HG02571 (cell line): Measurements from ENCODE around the gene SPOPL.

Source experiments
- ATAC-seq: cut with Tn5 transposase; IDR thresholded peaks from one replicate; pipeline ENCODE4 v1.9.1; 2021; ENCODE audit warnings: mild to moderate bottlenecking, moderate library complexity; ENCODE audit not compliant: unreplicated experiment

Gene SPOPL

DNA sequence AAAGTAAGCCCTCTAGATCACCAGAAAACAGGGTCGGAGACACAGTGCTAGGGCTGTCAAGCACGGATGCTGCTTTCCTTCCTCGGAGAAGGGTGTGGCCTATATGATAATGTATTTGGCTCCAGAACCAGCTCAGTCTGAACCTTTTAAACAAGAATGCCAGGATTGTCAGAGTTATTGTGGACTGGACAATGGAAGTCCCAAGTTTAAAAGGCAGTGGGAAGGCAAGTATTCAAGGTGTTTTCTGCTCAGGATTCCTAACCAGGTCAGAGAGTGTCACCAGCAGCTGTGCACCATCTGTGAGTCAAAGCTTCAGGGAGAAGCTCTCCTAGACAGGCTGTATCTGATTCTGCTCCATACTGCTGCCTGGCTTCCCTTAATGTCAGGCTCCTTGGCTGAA is 94.8 kb downstream of the SPOPL start:
- no peak for ATAC-seq

DNA sequence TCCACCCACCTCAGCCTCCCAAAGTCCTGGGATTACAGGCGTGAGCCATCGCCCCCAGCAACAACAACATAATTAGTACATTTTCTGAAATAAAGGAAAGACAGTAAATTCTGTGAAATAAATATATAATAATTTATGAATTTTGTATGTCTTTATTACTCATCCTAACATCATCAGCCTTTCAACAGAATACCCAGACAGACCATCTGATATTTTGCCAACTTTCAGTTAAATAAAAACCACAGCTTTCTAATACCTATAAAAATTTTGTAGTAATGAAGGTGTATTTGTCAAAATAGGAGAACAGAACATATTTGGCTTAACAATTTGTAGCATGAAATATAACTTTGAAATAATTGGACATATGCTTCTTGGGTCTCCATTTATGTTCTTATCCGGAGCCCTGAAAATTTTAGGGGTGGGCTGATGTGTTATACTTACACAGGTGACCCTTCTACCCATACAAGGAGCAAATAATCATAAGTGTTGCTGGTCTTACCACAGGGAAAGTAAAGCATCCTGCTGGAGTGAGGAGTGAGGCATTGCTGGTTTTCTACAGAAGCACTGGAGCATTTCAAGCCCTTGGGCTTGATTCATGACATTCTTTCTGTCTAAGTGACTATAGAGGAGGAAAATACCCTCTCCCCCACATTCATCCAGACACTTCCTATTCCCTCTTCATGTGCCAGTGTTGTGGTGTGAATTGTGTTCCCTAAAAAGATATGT is 99.3 kb downstream of the SPOPL start:
- ATAC-seq, result no peak

DNA sequence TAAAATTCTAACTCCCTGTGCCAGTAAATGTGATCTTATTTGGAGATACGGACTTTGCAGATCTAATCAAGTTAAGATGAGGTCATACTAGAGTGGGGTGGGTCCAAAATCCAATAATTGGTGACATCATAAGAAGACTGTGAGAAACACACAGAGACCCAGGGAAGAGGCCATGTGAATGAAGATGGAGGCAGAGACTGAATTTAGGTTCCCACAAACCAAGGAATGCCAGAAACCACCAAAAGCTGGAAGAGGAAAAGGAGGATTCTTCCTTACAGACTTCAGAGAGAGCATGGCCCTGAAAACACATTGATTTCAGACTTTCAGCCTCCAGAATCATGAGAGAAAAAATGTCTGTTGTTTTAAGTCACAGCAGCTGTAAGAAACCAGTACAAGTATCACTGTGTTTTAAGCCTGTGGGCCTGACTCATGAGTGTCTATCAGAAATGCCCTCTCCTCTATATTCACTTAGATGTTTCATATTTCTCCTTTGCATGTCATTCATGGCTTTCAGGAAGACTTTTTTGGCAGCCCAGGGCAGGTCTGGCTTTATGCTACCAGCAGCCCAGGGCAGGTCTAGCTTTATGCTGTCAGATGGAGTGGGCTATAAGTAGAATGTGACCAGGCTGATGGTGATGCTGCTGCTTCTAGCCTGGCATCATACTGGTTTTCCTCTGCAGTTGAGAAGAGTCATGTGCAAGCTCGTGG is 100.0 kb downstream of the SPOPL start:
- ATAC-seq, result no peak

GRCh38 chr2:138602166-138602460 is 100.5 kb downstream of the SPOPL start:
- ATAC-seq, result no peak

- no peak for ATAC-seq
Measured at GRCh38 chr2:138607746-138608145, 106.2 kb downstream of the SPOPL start.

GRCh38 chr2:138609446-138609845 is 107.9 kb downstream of the SPOPL start:
- no peak for ATAC-seq

GRCh38 chr2:138610201-138610953 is 108.8 kb downstream of the SPOPL start:
- ATAC-seq, result no peak

DNA sequence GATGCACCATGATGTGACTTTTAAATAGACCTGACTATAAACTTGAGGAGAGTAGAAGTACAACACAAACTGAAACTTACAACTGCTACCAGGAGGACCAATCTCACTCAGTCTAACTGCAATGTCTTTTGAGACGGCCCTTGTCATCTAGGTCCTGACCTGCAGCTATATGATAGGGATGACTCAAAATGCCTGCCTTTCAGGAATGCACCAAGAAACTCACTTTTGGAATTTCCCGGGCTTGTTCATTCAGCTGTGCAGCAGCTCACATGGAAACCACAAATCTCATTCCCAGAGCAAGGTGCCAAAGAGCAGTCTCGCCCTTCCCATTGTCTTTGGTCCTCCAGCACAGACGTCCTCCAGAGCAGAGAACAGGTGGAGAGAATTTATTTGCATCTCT is 113.7 kb downstream of the SPOPL start:
- ATAC-seq, result no peak

GRCh38 chr2:138617026-138617425 is 115.5 kb downstream of the SPOPL start:
- no peak for ATAC-seq

DNA sequence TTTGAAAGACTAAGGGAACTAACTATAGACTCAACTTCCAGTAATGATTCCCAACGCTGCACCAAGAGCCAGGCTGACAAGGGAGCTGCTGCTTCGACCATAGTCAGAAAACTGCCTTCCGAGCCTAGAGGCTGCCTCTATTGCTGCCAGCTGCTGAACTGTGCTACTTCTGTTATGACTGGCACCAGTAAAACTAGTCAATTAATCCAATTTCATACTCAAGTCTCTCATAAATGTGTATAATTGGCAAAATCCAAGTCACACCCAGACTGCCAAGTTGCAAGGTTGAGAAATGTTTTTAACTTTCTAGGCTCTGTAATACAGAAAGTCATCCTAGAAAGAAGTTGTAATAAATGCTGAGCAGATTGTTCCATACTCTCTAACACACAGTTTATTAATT is 117.4 kb downstream of the SPOPL start:
- ATAC-seq, result no peak

- no peak for ATAC-seq
Measured at GRCh38 chr2:138620431-138620830, 118.9 kb downstream of the SPOPL start.

GRCh38 chr2:138621139-138621538 is 119.6 kb downstream of the SPOPL start:
- ATAC-seq, result no peak

DNA sequence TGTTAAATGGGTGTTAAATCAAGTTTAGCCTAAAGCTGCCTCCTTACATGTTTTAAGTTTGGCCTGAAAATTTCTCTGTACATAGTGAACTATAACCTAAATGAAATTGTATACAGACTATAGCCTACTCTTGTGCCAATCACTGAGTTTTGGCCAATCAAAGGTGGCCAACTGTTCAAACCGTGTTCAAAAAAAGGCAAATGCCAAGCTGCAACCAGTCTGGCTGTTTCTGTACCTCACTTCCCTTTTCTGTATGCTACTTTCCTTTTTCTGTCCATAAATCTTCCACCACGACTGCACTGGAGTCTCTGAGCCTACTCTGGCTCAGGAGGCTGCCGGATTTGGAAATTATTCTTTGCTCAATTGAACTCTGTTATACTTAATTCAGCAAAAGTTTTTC is 121.0 kb downstream of the SPOPL start:
- no peak for ATAC-seq
